ENCODE data around the gene SLC7A7. TPM values are rescaled to one million over a fixed set of nuclear protein-coding genes. Genes with fewer than 3 reads are reported as not detected.

The SLC7A7 gene
- 64.8 and 70.2 TPM in 2 replicates for total RNA-seq (2013; cell fraction: nucleolus; rRNA removed)
- total RNA-seq (2014; rRNA removed) = 55.6 and 58.5 TPM in 2 replicates
- 38.5 and 39.7 TPM in 2 replicates for total RNA-seq (2014; rRNA removed; fragmentation: Illumina TruSeq; extraction: Trizol)
- 44.7 and 50.8 TPM in 2 replicates for total RNA-seq (2021)
- 31.6 TPM for polyA plus RNA-seq (2011; ENCODE audit: low read depth)
- 58.6 and 79.2 TPM in 2 replicates for polyA plus RNA-seq (2011; rRNA removed)
- polyA plus RNA-seq (2011; cell fraction: cytosol; rRNA removed) = 81.8 and 100 TPM in 2 replicates
- polyA plus RNA-seq (2011; cell fraction: nucleus; rRNA removed) = 56.1 and 60.0 TPM in 2 replicates
- polyA plus RNA-seq (2012) = 29.4 and 38.4 TPM in 2 replicates
- polyA plus RNA-seq (2014; fragmentation: Illumina TruSeq; extraction: Trizol) = 64.3 and 65.1 TPM in 2 replicates
- polyA plus RNA-seq (2014; fragmentation: Nextera tagmentation; extraction: Ambion mirVana) = 10 to 100 TPM; 48.1 to 72.7 TPM
- polyA plus RNA-seq (2014; rRNA removed) = 53.5 and 60.2 TPM in 2 replicates
- 10 to 100 TPM; 27.8 to 31.1 TPM for polyA plus RNA-seq (2016; fragmentation: Nextera tagmentation; extraction: Ambion mirVana)
- polyA minus RNA-seq (2011; rRNA and poly(A)+ RNA removed) = 85.9 and 88.4 TPM in 2 replicates
- 18.2 and 18.3 TPM in 2 replicates for polyA minus RNA-seq (2011; cell fraction: cytosol; rRNA and poly(A)+ RNA removed)
- polyA minus RNA-seq (2011; cell fraction: nucleus; rRNA and poly(A)+ RNA removed) = 15.2 and 20.2 TPM in 2 replicates
- Bru-seq, nascent RNA = percentile 71 among the genes with signal in this experiment
- BruChase-seq, experiment 1, labeled RNA remaining after a 6-hour chase = percentile 80 among the genes with signal in this experiment
- percentile 71 among the genes with signal in this experiment for BruChase-seq, experiment 2, labeled RNA remaining after a 2-hour chase
- long read RNA-seq, experiment 1, transcript SLC7A7-204 (10 exons, 2,447 nt) = major isoform, 6 of 23 reads
- long read RNA-seq, experiment 1, partial matches to known transcripts = 3 of 23 reads
- long read RNA-seq, experiment 1, other reads (novel, unspliced or antisense) = 9 of 23 reads
- long read RNA-seq, experiment 2, transcript SLC7A7-204 (10 exons, 2,447 nt) = minor isoform, 49 of 226 reads
- long read RNA-seq, experiment 2, transcript SLC7A7-202 (11 exons, 2,098 nt) = major isoform, 83 of 226 reads
- long read RNA-seq, experiment 2, partial matches to known transcripts = 36 of 226 reads
- long read RNA-seq, experiment 2, other reads (novel, unspliced or antisense) = 52 of 226 reads

GRCh38 chr14:22814941-22815713 lies at the start of gene SLC7A7:
Gene SLC7A7, minus strand, starts transcription at chr14:22815435. Its CDS starts 2,037 bp downstream, at chr14:22813398.
- Histone ChIP-seq H4K20me1 (ENCODE audit: control insufficient read depth, insufficient read depth) (no peaks in the 10 kb centered on the region), H3K79me2 (ENCODE audit: control insufficient read depth, insufficient read depth, low read length) (peaks cover 39% of the 10 kb centered on the region), H3K4me2 (ENCODE audit: control insufficient read depth, insufficient read depth) (peak within 1 kb of the TSS; percentile 70), H3K9me3 (replicated peaks; ENCODE audit: control insufficient read depth, insufficient read depth, low read length) (no peaks in the 10 kb centered on the region), H3K27ac (ENCODE audit: control insufficient read depth, insufficient read depth) (peak within 1 kb of the TSS; percentile 75), H3K4me1 (ENCODE audit: control insufficient read depth, insufficient read depth, low read length) (peaks cover 28% of the 10 kb centered on the region), H3K27me3 (replicated peaks in 1 of 2; ENCODE audit: control insufficient read depth in 2 of 2, insufficient read depth in 2 of 2, low read length in 1 of 2) (no peaks in the 10 kb centered on the region), H2AFZ (ENCODE audit: control insufficient read depth, low read depth, low read length) (peak within 1 kb of the TSS; percentile 61), H3K9ac (ENCODE audit: control insufficient read depth, insufficient read depth, low read length) (peak within 1 kb of the TSS; percentile 70), H3K36me3 (ENCODE audit: control insufficient read depth in 2 of 2, insufficient read depth in 2 of 2, low read length in 1 of 2) (no peaks in the 10 kb centered on the region), H3K4me3 (peak within 1 kb of the TSS; percentile 66)
- ChIA-PET SMC1A (ENCODE audit: uncharacterized antibody, unreplicated experiment) (interaction anchor here (0.9 to 16.0 kb wide), 12 partner anchors 8 to 254 kb away, joined by 3 to 395 read pairs (median 3); partner anchors contain the start of gene DAD1), POLR2A (interaction anchor here (0.8 to 17.5 kb wide), 7 partner anchors 8 to 47 kb away, joined by 4 to 245 read pairs (median 6); no protein-coding TSS in a partner anchor), RAD21 (ENCODE audit: unreplicated experiment) (interaction anchor here (1.0 to 14.2 kb wide), 8 partner anchors 8 to 245 kb away, joined by 3 to 219 read pairs (median 8); partner anchors contain the start of gene OXA1L), CTCF (interaction anchor here (0.5 to 15.1 kb wide), 16 partner anchors 8 to 251 kb away, joined by 3 to 324 read pairs (median 4); partner anchors contain the start of gene OXA1L)
- ATAC-seq = peak; percentile 6
- TSS peak; percentile 88 for BruUV-seq (replicated peaks)
- DNase-seq (ENCODE audit: low read depth, low spot score) = no peak
- 84% methylated on average over 10 of the region's 10 CpGs for WGBS (ENCODE audit: insufficient coverage, insufficient replicate concordance, low lambda C conversion rate, missing lambda C conversion rate)
- in situ Hi-C loops (cut with MboI) = no loop called here
- FAIRE-seq = no peak
- intact Hi-C loops (cut with micrococcal nuclease; ENCODE audit: unreplicated experiment) = no loop called here
- TF ChIP-seq E4F1 (IDR thresholded peaks at IDR 0.05; ENCODE audit: borderline replicate concordance, partially characterized antibody) (no peak), EZH2 (IDR thresholded peaks at IDR 0.05; ENCODE audit: borderline replicate concordance, control insufficient read depth, low read depth, low read length) (no peak), RELB (IDR thresholded peaks at IDR 0.05; ENCODE audit: low read depth) (0 out of 2 replicates have a peak, but pooled peaks have one; percentile 32), CHD2 (IDR thresholded peaks at IDR 0.05; ENCODE audit: borderline replicate concordance, low read depth, low read length) (peak; percentile 46; the same call in 1 of the 2 replicates), LARP7 (IDR thresholded peaks at IDR 0.05) (peak; percentile 59; the same call in 1 of the 2 replicates), ZNF24 (IDR thresholded peaks at IDR 0.05) (no peak), EED (IDR thresholded peaks at IDR 0.05; ENCODE audit: low read depth) (0 out of 2 replicates have a peak, but pooled peaks have one; percentile 14), SUZ12 (IDR thresholded peaks at IDR 0.05; ENCODE audit: unreplicated experiment) (no peak), BACH1 (IDR thresholded peaks at IDR 0.05; ENCODE audit: borderline replicate concordance) (no peak), NBN (IDR thresholded peaks at IDR 0.05) (peak; percentile 53; the same call in 1 of the 2 replicates), IRF4 (IDR thresholded peaks at IDR 0.05; ENCODE audit: low read depth, low read length) (no peak)

All from GM12878 (cell line).